GM12878 (cell line): Measurements from ENCODE around the gene ZMIZ1. TPM values are rescaled to one million over a fixed set of nuclear protein-coding genes. Genes with fewer than 3 reads are reported as not detected.

ENCODE experiments used
- ATAC-seq: fragments of 200-7000 bp; cut with Tn5 transposase; 3 replicates; pipeline ENCODE4 v1.9.1; 2020; ENCODE audit warnings: mild to moderate bottlenecking, moderate library complexity
- BruUV-seq: library from RNA; stranded (reverse); fragments of 400-500 nt; replicated peaks from 2 replicates; lab custom pipeline; 2021; lab: Mats Ljungman, UMichigan
- CTCF ChIA-PET: fragments of 300-600 bp; sonication (Branson Sonifier 250); formaldehyde crosslinking; extraction: SDS; loops from one replicate; lab custom pipeline; 2021; ENCODE audit warnings: inconsistent platforms; lab: Yijun Ruan, JAX
- POLR2A ChIA-PET: fragments of 350-600 bp; formaldehyde crosslinking; extraction: SDS; loops from one replicate; lab custom pipeline; 2021; ENCODE audit warnings: inconsistent platforms; lab: Charles Lee
- RAD21 ChIA-PET: fragments of 300-600 bp; sonication (Branson Sonifier 250); formaldehyde crosslinking; loops from one replicate; lab custom pipeline; 2023; ENCODE audit warnings: antibody characterized with exemption; ENCODE audit not compliant: unreplicated experiment; lab: Charles Lee
- SMC1A ChIA-PET: fragments of 300-600 bp; sonication (Branson Sonifier 250); formaldehyde crosslinking; loops from one replicate; lab custom pipeline; 2023; ENCODE audit not compliant: unreplicated experiment, uncharacterized antibody; lab: Charles Lee
- DNase-seq: peaks from one replicate; pipeline ENCODE4 v3.0.0-alpha.2; 2011; ENCODE audit warnings: low read depth, low spot score
- FAIRE-seq: peaks from 3 replicates; lab custom pipeline; 2011; peaks lifted over from hg19 to GRCh38; lab: Jason Lieb, UNC
- H2AFZ ChIP-seq: 2 replicates; pipeline ENCODE4 v1.6.0; 2011; ENCODE audit warnings: low read depth, low read length, control low read depth; ENCODE audit not compliant: control insufficient read depth
- H3K27ac ChIP-seq: 2 replicates; pipeline ENCODE4 v1.5.1; 2011; ENCODE audit warnings: control low read depth; ENCODE audit not compliant: control insufficient read depth, insufficient read depth
- H3K27me3 ChIP-seq, 2 experiments: replicated peaks in 1 of 2; 2 replicates each; pipeline versions ENCODE4 v1.6.0 to v1.6.1; 2011; ENCODE audit warnings: low read length in 1 of 2; ENCODE audit not compliant: control insufficient read depth in 2 of 2, insufficient read depth in 2 of 2
- H3K36me3 ChIP-seq, 2 experiments: 2 replicates each; pipeline ENCODE4 v1.5.1; 2011; ENCODE audit warnings: low read length in 1 of 2; ENCODE audit not compliant: control insufficient read depth in 2 of 2, insufficient read depth in 2 of 2
- H3K4me1 ChIP-seq: 2 replicates; pipeline ENCODE4 v1.6.1; 2011; ENCODE audit warnings: mild to moderate bottlenecking, low read length, moderate library complexity, mixed read lengths; ENCODE audit not compliant: control insufficient read depth, insufficient read depth
- H3K4me2 ChIP-seq: 2 replicates; pipeline ENCODE4 v1.6.0; 2011; ENCODE audit warnings: control low read depth; ENCODE audit not compliant: control insufficient read depth, insufficient read depth
- H3K4me3 ChIP-seq: fragments of 200-600 bp; sonication (generic); 2 replicates; pipeline ENCODE4 v1.5.1; 2016
- H3K79me2 ChIP-seq: 2 replicates; pipeline ENCODE4 v1.6.0; 2011; ENCODE audit warnings: low read length; ENCODE audit not compliant: control insufficient read depth, insufficient read depth
- H3K9ac ChIP-seq: 2 replicates; pipeline ENCODE4 v1.8.0; 2011; ENCODE audit warnings: low read length, control low read depth, mixed read lengths; ENCODE audit not compliant: control insufficient read depth, insufficient read depth
- H3K9me3 ChIP-seq: replicated peaks from 3 replicates; pipeline ENCODE4 v1.5.1; 2011; ENCODE audit warnings: mild to moderate bottlenecking, low read length; ENCODE audit not compliant: control insufficient read depth, insufficient read depth
- H4K20me1 ChIP-seq: 2 replicates; pipeline ENCODE4 v1.6.0; 2011; ENCODE audit not compliant: control insufficient read depth, insufficient read depth
- ASH2L ChIP-seq: fragments of 300-600, 200-600 bp; sonication (generic); IDR thresholded peaks from 2 replicates; pipeline ENCODE4 v1.6.1; 2017; ENCODE audit warnings: low read depth, mild to moderate bottlenecking, borderline replicate concordance
- FOXK2 ChIP-seq: fragments of 450-650 bp; IDR thresholded peaks from 2 replicates; pipeline ENCODE4 v1.6.1; 2017; ENCODE audit warnings: mild to moderate bottlenecking, moderate library complexity
- IKZF1 ChIP-seq: fragments of 450-650 bp; conservative IDR thresholded peaks from 2 replicates; pipeline ENCODE4 v1.6.1; 2017; ENCODE audit warnings: antibody characterized with exemption, mild to moderate bottlenecking
- NFXL1 ChIP-seq: fragments of 450-650 bp; IDR thresholded peaks from 2 replicates; pipeline ENCODE4 v1.6.1; 2017; ENCODE audit warnings: antibody characterized with exemption, mild to moderate bottlenecking, borderline replicate concordance
- PML ChIP-seq: IDR thresholded peaks from 2 replicates; pipeline ENCODE4 v1.6.1; 2012; ENCODE audit warnings: low read length, inconsistent platforms
- SMC3 ChIP-seq: IDR thresholded peaks from 2 replicates; pipeline ENCODE4 v1.6.1; 2011; ENCODE audit warnings: low read length, improper control_type of control experiment, borderline replicate concordance
- ZZZ3 ChIP-seq: IDR thresholded peaks from 2 replicates; pipeline ENCODE4 v1.6.1; 2011; ENCODE audit warnings: low read depth; ENCODE audit not compliant: control insufficient read depth, insufficient read length
- WGBS: methylation state at CpG from one replicate; pipeline ENCODE4 v1.1.6; 2016; ENCODE audit warnings: low lambda C conversion rate; ENCODE audit not compliant: insufficient replicate concordance, insufficient coverage; ENCODE audit errors: missing lambda C conversion rate; 5-methylcytosine and 5-hydroxymethylcytosine counted together
- in situ Hi-C: fragments of 300-500 bp; cut with MboI; formaldehyde crosslinking; loops from 9 replicates; pipeline ENCODE4 v1.14.3; 2018; ENCODE audit warnings: mixed read lengths
- intact Hi-C: fragments of 100-400 bp; cut with micrococcal nuclease; formaldehyde crosslinking; loops from one replicate; pipeline ENCODE4 v1.14.2; 2022; ENCODE audit not compliant: unreplicated experiment
- polyA plus RNA-seq, 11 experiments: library from polyadenylated mRNA; depleted of rRNA in 4 of 11; unstranded in 6 of 11; stranded (reverse) in 5 of 11; fragments of >200 nt; fragmentation: Nextera tagmentation in 4 of 11; fragmentation: Illumina TruSeq in 1 of 11; extraction: Ambion mirVana in 4 of 11; extraction: Trizol in 1 of 11; gene quantifications; 1 replicate in 1 of 11; 2 replicates in 10 of 11; pipeline versions ENCODE4 v1.2.1 to v1.2.3, GENCODE V29; 2011 to 2016; ENCODE audit warnings: inconsistent platforms in 2 of 11, missing spikeins in 2 of 11, low read depth in 1 of 11
- total RNA-seq, 4 experiments: library from RNA; depleted of rRNA in 3 of 4; stranded (reverse); fragments of >200 nt in 3 of 4; fragmentation: Illumina TruSeq in 1 of 4; extraction: Trizol in 1 of 4; gene quantifications; 2 replicates each; pipeline versions ENCODE4 v1.2.1 to v1.2.3, GENCODE V29; 2013 to 2021
- TF ChIP-seq, protein P1 (sequence below): fragments of 450-650 bp; IDR thresholded peaks from 2 replicates; pipeline ENCODE4 v1.6.1; 2017; ENCODE audit warnings: mild to moderate bottlenecking
- TF ChIP-seq, protein P2 (sequence below): fragments of 450-650 bp; IDR thresholded peaks from 2 replicates; pipeline ENCODE4 v1.6.1; 2017; ENCODE audit warnings: mild to moderate bottlenecking, low read depth, inconsistent platforms; ENCODE audit not compliant: poor library complexity, severe bottlenecking
- TF ChIP-seq, protein P3 (sequence below): fragments of 450-650 bp; IDR thresholded peaks from 2 replicates; pipeline ENCODE4 v1.6.1; 2017; ENCODE audit warnings: antibody characterized with exemption, mild to moderate bottlenecking, moderate library complexity

ZMIZ1 gene
- total and polyA plus RNA-seq, 10 of the 15 experiments (the other 5 are each of a cell fraction or from before 2014, with no cell fraction given) = 3.1 to 82.3 (median 14.9) TPM

DNA sequence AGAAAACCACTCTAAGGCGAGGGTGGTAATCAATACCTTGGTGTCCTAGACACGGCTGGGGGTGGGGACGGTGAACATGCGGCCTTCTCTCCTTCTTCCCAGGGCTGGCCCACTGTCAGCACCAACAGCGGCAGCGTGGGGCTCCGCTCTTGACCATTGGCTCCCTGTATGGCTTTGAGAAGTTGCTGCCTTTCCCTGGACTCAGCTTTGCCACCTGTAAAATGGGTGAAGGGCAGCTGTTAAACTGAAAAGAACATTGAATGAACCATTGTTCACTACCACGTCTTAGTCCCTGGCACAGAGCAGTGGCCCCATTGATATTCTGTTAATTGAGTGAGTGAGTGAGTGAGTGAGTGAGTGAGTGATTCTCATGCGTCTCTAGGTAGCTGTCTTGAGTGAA lies 95.3 kb downstream of the ZMIZ1 start:
- H3K4me2 ChIP-seq = no peak overlapping the region
- ChIA-PET CTCF (interaction anchor here (0.7 to 2.3 kb wide), 2 partner anchors 32 to 90 kb away, joined by 3 to 8 read pairs; no protein-coding TSS in a partner anchor), RAD21 (no interaction called here), SMC1A (no interaction called here), POLR2A (no interaction called here)
- H4K20me1 ChIP-seq = no peaks in the 10 kb centered on the region
- TF ChIP-seq, protein P1, sequence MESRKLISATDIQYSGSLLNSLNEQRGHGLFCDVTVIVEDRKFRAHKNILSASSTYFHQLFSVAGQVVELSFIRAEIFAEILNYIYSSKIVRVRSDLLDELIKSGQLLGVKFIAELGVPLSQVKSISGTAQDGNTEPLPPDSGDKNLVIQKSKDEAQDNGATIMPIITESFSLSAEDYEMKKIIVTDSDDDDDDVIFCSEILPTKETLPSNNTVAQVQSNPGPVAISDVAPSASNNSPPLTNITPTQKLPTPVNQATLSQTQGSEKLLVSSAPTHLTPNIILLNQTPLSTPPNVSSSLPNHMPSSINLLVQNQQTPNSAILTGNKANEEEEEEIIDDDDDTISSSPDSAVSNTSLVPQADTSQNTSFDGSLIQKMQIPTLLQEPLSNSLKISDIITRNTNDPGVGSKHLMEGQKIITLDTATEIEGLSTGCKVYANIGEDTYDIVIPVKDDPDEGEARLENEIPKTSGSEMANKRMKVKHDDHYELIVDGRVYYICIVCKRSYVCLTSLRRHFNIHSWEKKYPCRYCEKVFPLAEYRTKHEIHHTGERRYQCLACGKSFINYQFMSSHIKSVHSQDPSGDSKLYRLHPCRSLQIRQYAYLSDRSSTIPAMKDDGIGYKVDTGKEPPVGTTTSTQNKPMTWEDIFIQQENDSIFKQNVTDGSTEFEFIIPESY = no peak
- TF ChIP-seq ASH2L (no peak), ZZZ3 (no peak), SMC3 (no peak), NFXL1 (no peak), PML (no peak), FOXK2 (no peak), IKZF1 (no peak)
- TF ChIP-seq, protein P2, sequence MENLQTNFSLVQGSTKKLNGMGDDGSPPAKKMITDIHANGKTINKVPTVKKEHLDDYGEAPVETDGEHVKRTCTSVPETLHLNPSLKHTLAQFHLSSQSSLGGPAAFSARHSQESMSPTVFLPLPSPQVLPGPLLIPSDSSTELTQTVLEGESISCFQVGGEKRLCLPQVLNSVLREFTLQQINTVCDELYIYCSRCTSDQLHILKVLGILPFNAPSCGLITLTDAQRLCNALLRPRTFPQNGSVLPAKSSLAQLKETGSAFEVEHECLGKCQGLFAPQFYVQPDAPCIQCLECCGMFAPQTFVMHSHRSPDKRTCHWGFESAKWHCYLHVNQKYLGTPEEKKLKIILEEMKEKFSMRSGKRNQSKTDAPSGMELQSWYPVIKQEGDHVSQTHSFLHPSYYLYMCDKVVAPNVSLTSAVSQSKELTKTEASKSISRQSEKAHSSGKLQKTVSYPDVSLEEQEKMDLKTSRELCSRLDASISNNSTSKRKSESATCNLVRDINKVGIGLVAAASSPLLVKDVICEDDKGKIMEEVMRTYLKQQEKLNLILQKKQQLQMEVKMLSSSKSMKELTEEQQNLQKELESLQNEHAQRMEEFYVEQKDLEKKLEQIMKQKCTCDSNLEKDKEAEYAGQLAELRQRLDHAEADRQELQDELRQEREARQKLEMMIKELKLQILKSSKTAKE = no peak
- TF ChIP-seq, protein P3, sequence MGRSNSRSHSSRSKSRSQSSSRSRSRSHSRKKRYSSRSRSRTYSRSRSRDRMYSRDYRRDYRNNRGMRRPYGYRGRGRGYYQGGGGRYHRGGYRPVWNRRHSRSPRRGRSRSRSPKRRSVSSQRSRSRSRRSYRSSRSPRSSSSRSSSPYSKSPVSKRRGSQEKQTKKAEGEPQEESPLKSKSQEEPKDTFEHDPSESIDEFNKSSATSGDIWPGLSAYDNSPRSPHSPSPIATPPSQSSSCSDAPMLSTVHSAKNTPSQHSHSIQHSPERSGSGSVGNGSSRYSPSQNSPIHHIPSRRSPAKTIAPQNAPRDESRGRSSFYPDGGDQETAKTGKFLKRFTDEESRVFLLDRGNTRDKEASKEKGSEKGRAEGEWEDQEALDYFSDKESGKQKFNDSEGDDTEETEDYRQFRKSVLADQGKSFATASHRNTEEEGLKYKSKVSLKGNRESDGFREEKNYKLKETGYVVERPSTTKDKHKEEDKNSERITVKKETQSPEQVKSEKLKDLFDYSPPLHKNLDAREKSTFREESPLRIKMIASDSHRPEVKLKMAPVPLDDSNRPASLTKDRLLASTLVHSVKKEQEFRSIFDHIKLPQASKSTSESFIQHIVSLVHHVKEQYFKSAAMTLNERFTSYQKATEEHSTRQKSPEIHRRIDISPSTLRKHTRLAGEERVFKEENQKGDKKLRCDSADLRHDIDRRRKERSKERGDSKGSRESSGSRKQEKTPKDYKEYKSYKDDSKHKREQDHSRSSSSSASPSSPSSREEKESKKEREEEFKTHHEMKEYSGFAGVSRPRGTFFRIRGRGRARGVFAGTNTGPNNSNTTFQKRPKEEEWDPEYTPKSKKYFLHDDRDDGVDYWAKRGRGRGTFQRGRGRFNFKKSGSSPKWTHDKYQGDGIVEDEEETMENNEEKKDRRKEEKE = no peak
- DNase-seq = no peak
- H3K79me2 ChIP-seq = no peaks in the 10 kb centered on the region
- H3K4me3 ChIP-seq = no peak overlapping the region
- no peak overlapping the region for H3K9ac ChIP-seq
- no TSS peak for BruUV-seq
- intact Hi-C loops = no loop called here
- H3K36me3 ChIP-seq = no peaks in the 10 kb centered on the region
- in situ Hi-C loops = no loop called here
- H3K27ac ChIP-seq = no peak overlapping the region
- no peak overlapping the region for H2AFZ ChIP-seq
- H3K9me3 ChIP-seq = no peaks in the 10 kb centered on the region
- no peak for FAIRE-seq
- H3K4me1 ChIP-seq = no peaks in the 10 kb centered on the region; the same call in 1 of the 2 replicates
- H3K27me3 ChIP-seq = no peaks in the 10 kb centered on the region
- ATAC-seq = no peak
- 25% methylated on average over 9 of the region's 9 CpGs for WGBS
